B cell (primary cell): ENCODE data around the gene NAA15. TPM values are rescaled to one million over a fixed set of nuclear protein-coding genes. Genes with fewer than 3 reads are reported as not detected.
A peak's percentile ranks its signal among the peaks of the same experiment; 100 is the strongest.

Experiments
- ATAC-seq: fragments of 200-7000 bp; cut with Tn5 transposase; one replicate; pipeline ENCODE4 v1.10.0; 2021; ENCODE audit warnings: low read depth, mild to moderate bottlenecking, moderate number of reproducible peaks, moderate library complexity
- CTCF ChIA-PET: fragments of 350-600 bp; sonication (Branson Sonifier 250); formaldehyde crosslinking; loops from one replicate; lab custom pipeline; 2021; ENCODE audit warnings: antibody characterized with exemption, inconsistent platforms; lab: Charles Lee
- POLR2A ChIA-PET: fragments of 350-600 bp; sonication (Branson Sonifier 250); formaldehyde crosslinking; loops from one replicate; lab custom pipeline; 2021; ENCODE audit warnings: antibody characterized with exemption; lab: Charles Lee
- DNase-seq: peaks from one replicate; pipeline ENCODE4 v3.0.0; 2013
- H2AFZ ChIP-seq: 2 replicates; pipeline ENCODE4 v1.6.1; 2012; ENCODE audit warnings: mild to moderate bottlenecking, low read depth, low read length; ENCODE audit not compliant: insufficient read depth, poor library complexity, severe bottlenecking
- H3K27ac ChIP-seq, 2 donors: 1 replicate in 1 of 2; 2 replicates in 1 of 2; pipeline ENCODE4 v1.5.1; 2012 to 2013; ENCODE audit warnings: low read length in 2 of 2, mild to moderate bottlenecking in 2 of 2, moderate library complexity in 1 of 2
- H3K27me3 ChIP-seq, 4 experiments: fragments of 200-600 bp in 1 of 4; sonication (generic) in 1 of 4; replicated peaks in 1 of 4; 1 replicate in 2 of 4; 2 replicates in 2 of 4; pipeline versions ENCODE4 v1.6.1 to v1.7.0; 2013 to 2016; ENCODE audit warnings: low read length in 3 of 4, mild to moderate bottlenecking in 2 of 4, mixed read lengths in 1 of 4, moderate library complexity in 1 of 4; ENCODE audit not compliant: insufficient read depth in 4 of 4, control insufficient read depth in 3 of 4; ENCODE audit errors: control extremely low read depth in 1 of 4
- H3K36me3 ChIP-seq, 2 experiments: replicated peaks in 1 of 2; 1 replicate in 1 of 2; 2 replicates in 1 of 2; pipeline versions ENCODE4 v1.6.1 to v1.7.1; 2013; ENCODE audit warnings: low read length in 1 of 2; ENCODE audit not compliant: insufficient read depth in 2 of 2, control insufficient read depth in 1 of 2; ENCODE audit errors: control extremely low read depth in 1 of 2, extremely low read depth in 1 of 2
- H3K4me1 ChIP-seq, 2 donors: fragments of 200-600 bp in 1 of 2; sonication (generic) in 1 of 2; 1 replicate in 1 of 2; 2 replicates in 1 of 2; pipeline versions ENCODE4 v1.5.1 to v1.6.1; 2013 to 2017; ENCODE audit warnings: low read length in 2 of 2; ENCODE audit not compliant: control insufficient read depth in 2 of 2, insufficient read depth in 2 of 2
- H3K4me2 ChIP-seq: replicated peaks from 2 replicates; pipeline ENCODE3; 2012; ENCODE audit warnings: mild to moderate bottlenecking, low read depth, low read length; ENCODE audit not compliant: poor library complexity, severe bottlenecking
- H3K4me3 ChIP-seq, 5 experiments: fragments of 200-600 bp in 1 of 5; sonication (generic) in 1 of 5; 1 replicate in 3 of 5; 2 replicates in 2 of 5; pipeline versions ENCODE4 v1.5.1 to v1.7.0; 2011 to 2016; ENCODE audit warnings: low read length in 4 of 5, mild to moderate bottlenecking in 4 of 5, low read depth in 2 of 5, control low read depth in 1 of 5, moderate library complexity in 1 of 5; ENCODE audit not compliant: insufficient read depth in 1 of 5; ENCODE audit errors: control extremely low read depth in 1 of 5, extremely low read depth in 1 of 5
- H3K79me2 ChIP-seq: fragments of 200-600 bp; sonication (generic); one replicate; pipeline ENCODE4 v1.6.0; 2016; ENCODE audit warnings: low read length; ENCODE audit not compliant: control insufficient read depth, insufficient read depth
- H3K9ac ChIP-seq: fragments of 200-600 bp; sonication (generic); 2 replicates; pipeline ENCODE4 v1.6.1; 2017; ENCODE audit warnings: mild to moderate bottlenecking, low read length, moderate library complexity
- H3K9me3 ChIP-seq, 3 donors: one replicate each; pipeline versions ENCODE4 v1.6.1 to v1.7.1; 2013; ENCODE audit warnings: low read length in 2 of 3; ENCODE audit not compliant: control insufficient read depth in 2 of 3, insufficient read depth in 1 of 3; ENCODE audit errors: control extremely low read depth in 1 of 3
- H4K20me1 ChIP-seq: 2 replicates; pipeline ENCODE4 v1.6.0; 2012; ENCODE audit warnings: mild to moderate bottlenecking, low read length; ENCODE audit not compliant: insufficient read depth, control insufficient read depth, poor library complexity, severe bottlenecking
- H3K27ac Mint-ChIP-seq: one replicate; pipeline ENCODE4 v1.8.0; 2021; ENCODE audit warnings: mixed read lengths
- H3K27me3 Mint-ChIP-seq: one replicate; pipeline ENCODE4 v1.8.0; 2021; ENCODE audit warnings: mixed read lengths
- H3K4me1 Mint-ChIP-seq: one replicate; pipeline ENCODE4 v1.8.0; 2021; ENCODE audit warnings: mixed read lengths
- H3K4me3 Mint-ChIP-seq: one replicate; pipeline ENCODE4 v1.8.0; 2021; ENCODE audit warnings: mixed read lengths
- H3K9me3 Mint-ChIP-seq: one replicate; pipeline ENCODE4 v1.8.0; 2022; ENCODE audit warnings: mixed read lengths; ENCODE audit not compliant: insufficient read depth
- CTCF ChIP-seq: fragments of 200-600 bp; IDR thresholded peaks from one replicate; pipeline ENCODE4 v1.8.0; 2022; ENCODE audit warnings: antibody characterized with exemption, mild to moderate bottlenecking
- EZH2 ChIP-seq: IDR thresholded peaks from 2 replicates; pipeline ENCODE4 v1.6.1; 2012; ENCODE audit warnings: borderline replicate concordance, low read depth, mild to moderate bottlenecking, moderate library complexity, low read length; ENCODE audit not compliant: insufficient read depth, poor library complexity, severe bottlenecking
- WGBS: methylation state at CpG from one replicate; pipeline ENCODE4 v1.1.5; 2013; ENCODE audit warnings: missing lambda C conversion rate; ENCODE audit not compliant: insufficient coverage; 5-methylcytosine and 5-hydroxymethylcytosine counted together
- intact Hi-C: fragments of 100-400 bp; cut with micrococcal nuclease; formaldehyde crosslinking; loops from one replicate; pipeline ENCODE4 v1.10.0; 2022
- polyA plus RNA-seq: library from polyadenylated mRNA; depleted of rRNA; stranded (reverse); fragments of >200 nt; gene quantifications from 2 replicates; pipeline ENCODE4 v1.2.3, GENCODE V29; 2012
- total RNA-seq, 2 donors: library from RNA; stranded (reverse); fragments of 120-200 nt in 1 of 2; gene quantifications; 1 replicate in 1 of 2; 2 replicates in 1 of 2; pipeline versions ENCODE4 v1.2.3 to v1.2.4, GENCODE V29; 2013 to 2022

The NAA15 gene
- total and polyA plus RNA-seq, 2 donors (not counting 1 experiment from before 2014, with no cell fraction given), result 10.0 to 56.7 TPM

GRCh38 chr4:139267301-139267700 is 34.0 kb upstream of the NAA15 start:
- Histone ChIP-seq H4K20me1 (no peaks in the 10 kb centered on the region), H2AFZ (peak overlapping the region; percentile 74), H3K4me1 (peaks cover 10 to 11% of the 10 kb centered on the region in 2 donors), H3K27ac (no peak overlapping the region), H3K9me3 (no peaks in the 10 kb centered on the region), H3K4me2 (peak overlapping the region; percentile 66), H3K4me3 (no peak overlapping the region), H3K9ac (no peak overlapping the region), H3K27me3 (no peaks in the 10 kb centered on the region), H3K36me3 (no peaks in the 10 kb centered on the region), H3K79me2 (no peaks in the 10 kb centered on the region)
- DNase-seq (no peak), ATAC-seq (no peak)
- Mint-ChIP-seq H3K4me3 (peak overlapping the region; percentile 80), H3K9me3 (no peaks in the 10 kb centered on the region), H3K27me3 (no peaks in the 10 kb centered on the region), H3K27ac (no peak overlapping the region), H3K4me1 (peaks cover 13% of the 10 kb centered on the region)
- CTCF ChIA-PET, result interaction anchor here (1.4 to 2.5 kb wide), 2 partner anchors 29 to 33 kb away, joined by 5 to 17 read pairs; no protein-coding TSS in a partner anchor
- intact Hi-C loops, result loop anchor here (2.0 to 5.0 kb wide), 2 partner anchors 14 to 40 kb away; partner anchors contain the start of gene MGARP
- WGBS, result no CpG with 5 or more reads among the region's 1 CpG
- POLR2A ChIA-PET, result no interaction called here
- TF ChIP-seq EZH2, result no peak
- no peak for TF ChIP-seq CTCF

GRCh38 chr4:139273835-139274234 is 27.5 kb upstream of the NAA15 start:
- H3K27ac ChIP-seq, result no peak overlapping the region
- POLR2A ChIA-PET, result no interaction called here
- WGBS, result no CpG with 5 or more reads among the region's 1 CpG

More at GRCh38 chr4:139273835-139274234, 27.5 kb upstream of the NAA15 start:
- no peak overlapping the region for H3K4me2 ChIP-seq
- intact Hi-C loops, result no loop called here
- H3K4me3 ChIP-seq, result no peak overlapping the region
- Mint-ChIP-seq H3K27ac (no peak overlapping the region), H3K9me3 (no peaks in the 10 kb centered on the region), H3K27me3 (peaks cover 21% of the 10 kb centered on the region), H3K4me1 (peaks cover 4% of the 10 kb centered on the region), H3K4me3 (no peak overlapping the region)
- CTCF ChIA-PET, result no interaction called here
- no peaks in the 10 kb centered on the region for H4K20me1 ChIP-seq
- TF ChIP-seq EZH2 (no peak), CTCF (no peak)
- peaks cover 2% of the 10 kb centered on the region in 2 donors for H3K4me1 ChIP-seq
- peaks cover 0 to 4% (median 2%) of the 10 kb centered on the region in 3 donors for H3K9me3 ChIP-seq
- ATAC-seq, result no peak
- H3K9ac ChIP-seq, result no peak overlapping the region
- H3K27me3 ChIP-seq, result peaks cover 0 to 23% (median 15%) of the 10 kb centered on the region in 4 experiments
- H3K79me2 ChIP-seq, result no peaks in the 10 kb centered on the region
- H3K36me3 ChIP-seq, result no peaks in the 10 kb centered on the region
- DNase-seq, result no peak
- no peak overlapping the region for H2AFZ ChIP-seq
